ENCODE results near the gene NUDT16L1.

Gene NUDT16L1

GRCh38 chr16:4696172-4696904 is 3.0 kb downstream of the NUDT16L1 start:
- DNase-seq, result no peak

GRCh38 chr16:4696905-4697847 is 3.8 kb downstream of the NUDT16L1 start:
- no peak for DNase-seq

GRCh38 chr16:4697848-4698291 is 4.5 kb downstream of the NUDT16L1 start:
- no peak for DNase-seq

GRCh38 chr16:4698321-4699045 is 5.1 kb downstream of the NUDT16L1 start:
- DNase-seq, result no peak

- DNase-seq, result no peak
These were observed 5.7 kb downstream of the NUDT16L1 start for GRCh38 chr16:4699046-4699556.

- no peak for DNase-seq
These were observed 7.1 kb downstream of the NUDT16L1 start for GRCh38 chr16:4700380-4700996.

- no peak for DNase-seq
These were observed 7.8 kb downstream of the NUDT16L1 start for GRCh38 chr16:4700997-4701743.

GRCh38 chr16:4701791-4702465 is 8.6 kb downstream of the NUDT16L1 start:
- DNase-seq, result no peak

GRCh38 chr16:4702466-4702808 is 9.1 kb downstream of the NUDT16L1 start:
- no peak for DNase-seq

- no peak for DNase-seq
These were observed 10.5 kb downstream of the NUDT16L1 start for GRCh38 chr16:4703906-4704305.

GRCh38 chr16:4704491-4704890 is 11.1 kb downstream of the NUDT16L1 start:
- DNase-seq, result no peak

- no peak for DNase-seq
These were observed 11.6 kb downstream of the NUDT16L1 start for GRCh38 chr16:4704913-4705312.

GRCh38 chr16:4706871-4707270 is 13.5 kb downstream of the NUDT16L1 start:
- DNase-seq, result no peak

GRCh38 chr16:4709481-4709880 is 16.1 kb downstream of the NUDT16L1 start:
- no peak for DNase-seq

GRCh38 chr16:4713663-4714501 is 20.5 kb downstream of the NUDT16L1 start:
- DNase-seq, result no peak

- no peak for DNase-seq
These were observed 21.6 kb downstream of the NUDT16L1 start for GRCh38 chr16:4714996-4715395.

GRCh38 chr16:4718466-4718865 is 25.1 kb downstream of the NUDT16L1 start:
- no peak for DNase-seq

GRCh38 chr16:4723071-4723767 is 29.9 kb downstream of the NUDT16L1 start:
- no peak for DNase-seq

- DNase-seq, result no peak
These were observed 31.4 kb downstream of the NUDT16L1 start for GRCh38 chr16:4724661-4725270.
